Upper lobe of right lung (tissue), 1 donor: ENCODE data around the gene HERPUD2. TPM values are rescaled to one million over a fixed set of nuclear protein-coding genes. Genes with fewer than 3 reads are reported as not detected.

ENCODE experiments used
- ATAC-seq: fragments of 200-7000 bp; cut with Tn5 transposase; one replicate; pipeline ENCODE4 v1.9.1; 2020; ENCODE audit warnings: mild to moderate bottlenecking, moderate library complexity
- DNase-seq: peaks from one replicate; pipeline ENCODE4 v3.0.0-alpha.2; 2020
- H3K27ac ChIP-seq: fragments of 200-600 bp; one replicate; pipeline ENCODE4 v1.8.0; 2022
- H3K27me3 ChIP-seq: fragments of 200-600 bp; one replicate; pipeline ENCODE4 v1.8.0; 2022; ENCODE audit warnings: mild to moderate bottlenecking
- H3K36me3 ChIP-seq: fragments of 200-600 bp; one replicate; pipeline ENCODE4 v1.8.0; 2022
- H3K4me1 ChIP-seq: fragments of 200-600 bp; one replicate; pipeline ENCODE4 v1.8.0; 2022
- H3K4me3 ChIP-seq: fragments of 200-600 bp; one replicate; pipeline ENCODE4 v1.8.0; 2022; ENCODE audit warnings: mild to moderate bottlenecking
- H3K9me3 ChIP-seq: fragments of 200-600 bp; one replicate; pipeline ENCODE4 v1.8.0; 2022
- intact Hi-C: fragments of 100-400 bp; cut with DNase I; formaldehyde crosslinking; loops from one replicate; pipeline ENCODE4 v1.11.0; 2022
- total RNA-seq: library from RNA; stranded (reverse); fragmentation: NEBNext Ultra II Directional; extraction: Animal tissue kit (Norgen Biotek cat#: 25700); gene quantifications from one replicate; pipeline ENCODE4 v1.2.1, GENCODE V29; 2021
- TF ChIP-seq, protein P1 (sequence below): fragments of 200-600 bp; IDR thresholded peaks from one replicate; pipeline ENCODE4 v1.8.0; 2022; ENCODE audit warnings: antibody characterized with exemption
- donor health status: DM: no; HTN: yes; CAD: no; lungs with severe emphysema.

The HERPUD2 gene
- total RNA-seq, 1 donor from 2014 or later, result 32.6 TPM

DNA sequence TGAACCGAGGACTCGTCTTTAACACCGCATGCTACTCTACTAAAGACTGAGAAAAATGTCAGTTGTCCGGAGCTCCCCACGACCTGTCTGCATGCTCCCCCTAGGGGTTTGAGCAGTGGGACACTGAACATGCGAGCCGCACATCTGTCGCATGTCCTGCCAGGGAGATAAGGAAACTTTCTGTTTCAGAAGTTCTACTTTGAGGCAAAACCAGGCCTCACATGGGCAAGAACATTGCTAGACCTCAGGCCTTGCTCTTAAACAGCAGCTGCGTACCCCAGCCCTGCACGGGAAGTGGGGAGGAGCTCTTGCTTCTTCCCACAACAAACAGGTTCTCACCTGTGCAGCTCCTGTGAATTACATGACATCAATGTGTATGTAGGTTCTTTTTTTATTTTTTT is 30.3 kb upstream of the HERPUD2 start:
- TF ChIP-seq, protein P1, sequence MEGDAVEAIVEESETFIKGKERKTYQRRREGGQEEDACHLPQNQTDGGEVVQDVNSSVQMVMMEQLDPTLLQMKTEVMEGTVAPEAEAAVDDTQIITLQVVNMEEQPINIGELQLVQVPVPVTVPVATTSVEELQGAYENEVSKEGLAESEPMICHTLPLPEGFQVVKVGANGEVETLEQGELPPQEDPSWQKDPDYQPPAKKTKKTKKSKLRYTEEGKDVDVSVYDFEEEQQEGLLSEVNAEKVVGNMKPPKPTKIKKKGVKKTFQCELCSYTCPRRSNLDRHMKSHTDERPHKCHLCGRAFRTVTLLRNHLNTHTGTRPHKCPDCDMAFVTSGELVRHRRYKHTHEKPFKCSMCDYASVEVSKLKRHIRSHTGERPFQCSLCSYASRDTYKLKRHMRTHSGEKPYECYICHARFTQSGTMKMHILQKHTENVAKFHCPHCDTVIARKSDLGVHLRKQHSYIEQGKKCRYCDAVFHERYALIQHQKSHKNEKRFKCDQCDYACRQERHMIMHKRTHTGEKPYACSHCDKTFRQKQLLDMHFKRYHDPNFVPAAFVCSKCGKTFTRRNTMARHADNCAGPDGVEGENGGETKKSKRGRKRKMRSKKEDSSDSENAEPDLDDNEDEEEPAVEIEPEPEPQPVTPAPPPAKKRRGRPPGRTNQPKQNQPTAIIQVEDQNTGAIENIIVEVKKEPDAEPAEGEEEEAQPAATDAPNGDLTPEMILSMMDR, result no peak
- ATAC-seq, result no peak
- peaks cover 8% of the 10 kb centered on the region for H3K4me1 ChIP-seq
- no peaks in the 10 kb centered on the region for H3K27me3 ChIP-seq
- no peak overlapping the region for H3K27ac ChIP-seq
- no peaks in the 10 kb centered on the region for H3K36me3 ChIP-seq
- H3K9me3 ChIP-seq, result no peaks in the 10 kb centered on the region
- H3K4me3 ChIP-seq, result no peak overlapping the region
- intact Hi-C loops, result loop anchor here (10.0 kb wide), 1 partner anchor 80 kb away; the partner anchor contains the start of gene SEPTIN7
- no peak for DNase-seq

DNA sequence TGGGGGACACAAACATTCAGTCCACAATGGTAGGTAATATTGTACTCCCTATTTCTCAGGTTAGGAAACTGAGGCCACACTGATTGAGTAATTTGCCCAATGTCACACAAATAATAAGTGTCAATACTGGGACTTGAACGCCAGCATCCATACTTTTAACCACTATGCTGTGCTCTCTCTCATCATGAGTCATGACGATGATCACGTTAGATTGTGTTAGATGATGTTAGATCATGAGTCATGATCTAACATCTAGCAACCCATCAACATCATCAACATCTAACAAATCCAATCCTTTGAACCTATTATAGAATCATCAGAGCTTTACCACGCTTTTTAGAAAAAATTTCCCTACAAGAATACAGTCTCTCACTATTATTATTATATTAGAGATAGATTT is 28.1 kb upstream of the HERPUD2 start:
- Histone ChIP-seq H3K4me3 (no peak overlapping the region), H3K27ac (no peak overlapping the region), H3K36me3 (no peaks in the 10 kb centered on the region), H3K9me3 (no peaks in the 10 kb centered on the region), H3K27me3 (no peaks in the 10 kb centered on the region), H3K4me1 (no peaks in the 10 kb centered on the region)
- no peak for ATAC-seq
- intact Hi-C loops, result loop anchor here (10.0 kb wide), 1 partner anchor 82 kb away; the partner anchor contains the start of gene SEPTIN7
- TF ChIP-seq, protein P1, result no peak
- no peak for DNase-seq

DNA sequence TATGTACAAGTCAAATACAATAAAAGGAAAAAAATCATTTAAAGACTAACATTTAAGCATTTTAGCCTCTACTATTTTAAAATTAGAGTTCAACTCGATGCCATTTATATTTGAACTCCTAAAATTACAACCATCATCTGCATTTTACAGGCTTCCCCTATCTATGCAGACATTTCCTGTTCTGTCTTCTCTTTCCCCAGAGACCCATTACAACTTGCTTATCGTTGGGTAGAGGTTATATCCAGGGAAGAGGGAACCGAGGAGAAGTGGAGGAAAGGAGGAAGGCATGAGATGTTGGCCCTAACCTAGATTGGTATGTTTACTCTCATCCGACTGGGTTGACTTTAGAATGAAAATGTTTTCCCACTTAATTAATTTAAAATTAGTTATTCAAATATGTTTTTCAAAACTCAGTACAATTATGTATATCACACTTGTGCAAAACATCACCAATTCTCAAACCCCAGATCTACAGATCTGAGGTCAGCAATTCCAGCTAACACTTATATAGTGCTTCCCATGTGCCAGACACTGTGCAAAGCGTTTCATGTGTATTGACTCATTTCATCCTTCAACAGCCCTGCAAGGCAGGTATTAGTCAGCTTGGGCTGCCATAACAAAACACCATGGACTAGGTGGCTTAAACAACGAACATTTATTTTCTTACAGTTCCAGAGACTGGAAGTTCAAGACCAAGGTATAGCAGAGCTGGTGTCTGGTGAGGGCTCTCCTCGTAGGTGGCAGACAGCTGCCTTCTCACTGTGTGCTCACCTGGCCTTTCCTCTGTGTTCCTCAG is 27.3 kb upstream of the HERPUD2 start:
- ATAC-seq (no peak), DNase-seq (no peak)
- no peaks in the 10 kb centered on the region for H3K27me3 ChIP-seq
- H3K4me1 ChIP-seq, result no peaks in the 10 kb centered on the region
- intact Hi-C loops, result loop anchor here (10.0 kb wide), 1 partner anchor 83 kb away; the partner anchor contains the start of gene SEPTIN7
- no peak overlapping the region for H3K4me3 ChIP-seq
- no peak overlapping the region for H3K27ac ChIP-seq
- no peaks in the 10 kb centered on the region for H3K9me3 ChIP-seq
- H3K36me3 ChIP-seq, result no peaks in the 10 kb centered on the region
- TF ChIP-seq, protein P1, result no peak

DNA sequence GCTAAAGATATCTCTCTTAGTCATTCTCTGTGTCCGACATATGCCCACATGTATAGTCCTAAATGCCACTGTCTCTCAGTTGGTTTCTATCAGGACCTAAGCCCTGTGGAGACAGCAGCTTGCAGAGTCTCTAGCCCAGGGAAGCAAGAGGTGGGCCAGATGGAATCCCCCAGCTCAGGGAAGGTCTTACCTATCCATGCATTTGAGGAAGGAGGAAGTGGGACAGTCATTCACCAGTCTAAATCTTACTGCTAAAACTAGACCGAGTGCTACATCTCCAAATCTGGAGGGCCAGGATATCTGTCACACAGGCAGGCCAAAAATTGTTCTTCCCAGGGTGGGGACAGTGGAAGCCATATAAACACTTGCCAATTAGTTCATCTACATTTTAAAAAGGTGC is 26.4 kb upstream of the HERPUD2 start:
- DNase-seq (no peak), ATAC-seq (no peak)
- intact Hi-C loops, result loop anchor here (10.0 kb wide), 1 partner anchor 84 kb away; the partner anchor contains the start of gene SEPTIN7
- Histone ChIP-seq H3K36me3 (no peaks in the 10 kb centered on the region), H3K9me3 (no peaks in the 10 kb centered on the region), H3K27ac (no peak overlapping the region), H3K27me3 (no peaks in the 10 kb centered on the region), H3K4me3 (no peak overlapping the region), H3K4me1 (peaks cover 6% of the 10 kb centered on the region)
- TF ChIP-seq, protein P1, result no peak

DNA sequence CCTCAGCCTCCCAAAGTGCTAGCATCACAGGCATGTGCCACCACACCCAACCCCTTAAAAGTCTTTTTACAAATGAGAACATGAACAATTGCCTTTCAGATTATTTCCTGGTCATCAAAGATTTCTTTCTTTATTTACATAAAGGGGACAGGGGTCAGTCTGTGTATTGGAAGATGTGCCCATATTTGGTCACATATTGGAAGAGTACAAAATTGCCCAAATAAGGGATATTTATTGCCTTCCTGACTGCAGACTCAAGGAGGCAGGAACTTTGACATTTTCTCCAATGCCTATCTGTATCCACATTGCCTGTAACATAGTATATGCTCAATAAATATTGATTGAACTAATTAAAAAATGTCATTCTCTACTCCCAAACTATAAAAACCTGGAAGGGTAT is 25.9 kb upstream of the HERPUD2 start:
- no peak for DNase-seq
- no peak for ATAC-seq
- H3K4me3 ChIP-seq, result no peak overlapping the region
- peaks cover 6% of the 10 kb centered on the region for H3K4me1 ChIP-seq
- H3K36me3 ChIP-seq, result no peaks in the 10 kb centered on the region
- intact Hi-C loops, result loop anchor here (10.0 kb wide), 1 partner anchor 84 kb away; the partner anchor contains the start of gene SEPTIN7
- no peaks in the 10 kb centered on the region for H3K9me3 ChIP-seq
- no peaks in the 10 kb centered on the region for H3K27me3 ChIP-seq
- TF ChIP-seq, protein P1, result no peak
- no peak overlapping the region for H3K27ac ChIP-seq
